ENCODE measurements around the gene HNRNPUL2. TPM values are rescaled to one million over a fixed set of nuclear protein-coding genes. Genes with fewer than 3 reads are reported as not detected.
"Not testable (repeated sequence)": the region's sequence is repeated elsewhere in the genome, so short reads cannot be mapped to it uniquely, and the experiment has no call there.

Gene HNRNPUL2
- total RNA-seq, 1 donor from 2014 or later: 30.4 TPM

DNA sequence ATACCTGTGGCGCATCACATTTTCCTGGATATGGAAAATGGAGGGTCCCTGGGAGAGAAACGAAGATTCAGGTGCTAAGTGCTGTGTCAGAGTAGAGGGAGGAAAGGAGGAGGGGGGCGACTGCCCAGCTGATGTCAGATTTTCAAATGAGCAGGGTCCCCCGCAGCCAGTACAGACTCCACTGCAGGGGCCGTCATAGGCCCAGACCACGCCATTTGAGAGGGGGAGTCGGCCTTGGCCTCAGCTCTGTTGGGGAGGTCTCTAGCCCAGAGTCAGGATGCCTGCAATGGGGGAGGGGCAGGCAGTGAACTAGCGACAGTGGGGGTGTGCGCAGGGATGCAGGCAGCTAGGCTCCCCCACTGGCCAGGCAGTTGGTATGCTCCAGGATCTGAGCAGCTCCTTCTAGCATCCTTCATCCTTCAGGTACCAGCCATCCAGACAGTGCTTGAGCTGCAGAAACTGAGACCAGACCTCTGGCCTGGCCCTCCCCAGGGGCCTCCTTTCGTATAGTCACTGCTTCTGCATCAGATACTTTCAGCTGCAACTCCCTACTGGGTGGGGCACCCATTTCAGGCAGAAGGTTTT lies 19.9 kb downstream of the HNRNPUL2 start, which contains the start of the genes BSCL2 and GNG3:
TSS of gene BSCL2 (minus strand) at position 148 of the 585 bp plus-strand sequence. CDS start 229 bp downstream, outside the sequence.
TSS of gene GNG3 (plus strand) at position 400 of the 585 bp plus-strand sequence. CDS start 620 bp downstream, outside the sequence.
- no peak for ATAC-seq (ENCODE audit: poor library complexity)
- intact Hi-C loops (cut with DNase I): no loop called here
- DNase-seq: no peak

DNA sequence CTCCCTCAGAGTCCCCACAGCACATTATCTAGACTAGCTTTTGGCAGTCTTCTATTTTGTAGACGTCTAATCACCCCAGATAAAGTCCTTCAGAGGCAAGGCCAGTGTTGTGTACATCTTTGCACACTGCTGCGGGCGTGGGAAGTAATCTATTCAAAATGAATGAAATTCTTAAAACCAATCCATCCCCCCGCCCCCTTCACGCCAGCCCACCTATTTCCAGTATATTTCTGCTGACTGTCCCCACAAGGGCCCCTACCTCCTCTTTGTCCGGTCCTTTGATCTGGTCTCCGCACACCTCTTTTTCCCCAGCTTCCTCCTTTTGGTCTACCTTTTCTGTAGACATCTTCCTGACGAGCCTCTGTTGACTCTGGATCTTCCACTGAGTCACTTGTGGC lies 20.4 kb downstream of the HNRNPUL2 start:
- DNase-seq: no peak
- ATAC-seq (ENCODE audit: poor library complexity): no peak
- intact Hi-C loops (cut with DNase I): no loop called here

DNA sequence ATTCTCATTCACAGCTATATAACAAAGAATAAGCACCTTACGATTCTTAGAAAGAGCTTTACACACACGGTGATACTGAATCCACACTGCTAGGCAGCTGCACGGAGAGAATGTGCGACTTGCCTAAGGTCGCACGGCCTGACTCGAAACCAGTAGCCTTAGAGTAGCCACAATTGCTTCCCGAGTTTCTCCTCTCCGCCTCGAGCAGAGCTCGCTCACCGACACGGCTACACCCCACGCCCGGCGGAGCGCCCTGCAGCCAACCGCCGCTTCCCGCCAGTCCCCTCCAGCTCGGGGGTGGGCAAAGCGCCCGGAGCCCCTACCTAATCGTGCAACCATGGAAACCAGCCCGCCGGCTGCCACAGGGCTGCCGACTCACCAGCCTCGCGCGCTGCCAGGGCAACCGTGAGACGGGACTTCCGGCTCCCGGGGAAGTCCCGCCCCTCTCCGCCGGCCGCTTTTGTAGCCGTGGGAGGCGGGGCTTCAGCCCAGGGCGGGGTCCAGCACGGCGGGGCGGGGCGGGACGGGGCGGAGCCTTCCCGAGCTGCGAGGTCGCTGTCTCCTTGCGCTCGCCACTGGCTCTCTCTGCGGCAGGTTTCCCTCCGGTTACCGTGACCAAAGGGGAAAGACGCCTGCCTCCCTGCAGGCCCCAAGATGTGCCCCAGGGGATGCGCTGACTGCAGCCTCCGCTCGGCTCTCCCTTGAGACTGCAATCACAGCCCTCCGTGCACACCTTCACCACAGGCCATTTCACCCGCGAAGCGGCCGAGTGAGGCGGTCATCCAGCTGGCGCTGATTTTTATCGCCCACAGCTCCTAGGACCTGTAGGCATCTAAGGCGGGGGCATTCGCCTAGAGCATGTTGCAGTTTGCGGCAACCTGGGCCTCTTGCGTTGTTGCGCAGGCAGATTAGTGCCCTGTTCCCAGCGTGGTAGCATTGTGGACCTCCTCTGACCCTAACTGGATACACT lies 21.1 kb downstream of the HNRNPUL2 start:
- intact Hi-C loops (cut with DNase I): no loop called here
- peak; percentile 88 for ATAC-seq (ENCODE audit: poor library complexity)
- DNase-seq: peak; percentile 97

DNA sequence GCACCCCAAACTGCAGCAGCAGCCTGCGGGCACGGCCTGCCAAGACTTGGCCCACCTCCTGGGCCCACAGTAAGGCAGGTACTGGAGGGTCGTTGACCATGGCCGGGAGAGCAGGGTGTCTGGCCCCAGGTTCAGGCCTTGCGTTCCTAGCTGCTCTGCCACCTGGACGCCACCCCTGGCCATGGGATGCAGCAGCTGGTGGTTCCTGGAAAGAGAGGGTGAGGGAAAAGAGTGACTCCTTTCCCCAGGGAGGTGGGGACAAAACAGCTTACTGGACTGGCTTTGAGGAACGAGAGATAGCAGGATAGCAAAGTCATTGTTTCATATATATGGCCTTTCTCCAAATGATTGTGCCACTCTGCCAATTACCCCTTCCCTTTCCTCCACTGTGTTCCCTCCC lies 21.8 kb downstream of the HNRNPUL2 start:
- ATAC-seq (ENCODE audit: poor library complexity): no peak
- intact Hi-C loops (cut with DNase I): no loop called here
- no peak for DNase-seq

DNA sequence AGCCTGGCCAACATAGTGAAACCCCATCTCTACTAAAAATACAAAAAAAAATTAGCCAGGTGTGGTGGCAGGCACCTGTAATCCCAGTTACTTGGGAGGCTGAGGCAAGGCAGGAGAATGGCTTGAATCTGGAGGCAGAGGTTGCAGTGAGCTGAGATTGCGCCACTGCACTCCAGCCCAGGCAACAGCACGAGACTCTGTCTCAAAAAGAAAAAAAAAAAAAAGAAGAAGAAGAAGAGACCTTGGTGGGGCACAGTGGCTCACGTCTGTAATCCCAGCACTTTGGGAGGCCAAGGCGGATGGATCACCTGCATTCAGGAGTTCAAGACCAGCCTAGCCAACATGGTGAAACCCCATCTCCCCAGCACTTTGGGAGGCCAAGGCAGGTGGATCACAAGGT lies 23.3 kb downstream of the HNRNPUL2 start:
- not testable (repeated sequence) for DNase-seq; ATAC-seq (ENCODE audit: poor library complexity)

DNA sequence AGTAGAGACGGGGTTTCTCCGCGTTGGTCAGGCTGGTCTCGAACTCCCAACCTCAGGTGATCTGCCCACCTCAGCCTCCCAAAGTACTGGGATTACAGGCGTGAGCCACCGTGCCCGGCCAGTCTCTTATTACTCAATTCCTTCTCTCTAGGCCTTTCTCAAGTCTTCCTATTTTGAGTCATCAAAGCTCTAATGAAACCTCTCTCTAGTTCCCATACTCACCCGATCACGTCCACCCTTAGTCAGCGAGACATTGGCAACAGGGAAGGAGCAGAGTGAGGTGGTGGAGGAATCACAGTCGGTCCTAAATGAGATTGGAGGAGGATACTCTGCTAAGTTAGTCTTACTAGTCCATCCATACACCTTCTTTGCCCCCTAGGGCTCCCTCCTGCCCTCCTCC lies 25.0 kb downstream of the HNRNPUL2 start:
- intact Hi-C loops (cut with DNase I): no loop called here
- no peak for ATAC-seq (ENCODE audit: poor library complexity)
- no peak for DNase-seq

More for the DNA sequence above, 23.3 kb downstream of the HNRNPUL2 start:
- intact Hi-C loops (cut with DNase I): not testable (repeated sequence)

DNA sequence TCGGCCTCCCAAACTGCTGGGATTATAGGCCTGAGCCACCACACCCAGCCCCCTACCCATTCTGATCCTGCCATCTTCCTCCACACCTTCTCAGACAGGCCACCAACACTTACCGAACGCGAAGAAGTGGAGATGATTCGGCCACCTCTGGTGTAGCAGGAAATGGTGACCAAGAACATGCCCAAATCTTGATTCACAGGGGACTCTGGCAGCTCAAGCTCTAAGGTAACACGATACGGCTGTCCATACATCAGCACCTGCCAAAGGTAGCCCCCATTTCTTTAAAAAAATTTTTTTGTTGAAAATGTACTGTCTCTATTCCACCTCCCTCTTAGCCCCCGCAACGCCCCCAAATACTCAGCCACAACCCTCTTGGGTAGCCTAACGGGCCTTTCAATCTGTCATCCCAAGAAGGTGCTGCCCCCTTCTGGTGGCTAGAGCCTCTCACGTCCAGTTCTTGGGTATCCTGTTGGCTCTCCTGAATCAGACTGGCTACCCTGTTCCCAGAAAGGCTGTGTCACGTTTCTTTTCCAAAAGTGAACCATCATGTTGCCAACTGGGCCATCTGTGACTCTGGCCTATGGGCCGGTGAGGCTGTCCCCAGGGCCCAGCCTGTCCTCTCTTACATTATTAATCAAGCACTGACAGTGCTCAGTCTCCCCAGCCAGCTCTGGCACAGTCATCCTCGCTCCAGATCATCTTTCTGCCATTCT lies 32.6 kb downstream of the HNRNPUL2 start:
- ATAC-seq (ENCODE audit: poor library complexity) (peak; percentile 83), DNase-seq (peak; percentile 86)
- intact Hi-C loops (cut with DNase I): loop anchor here (10.0 kb wide), 1 partner anchor 300 kb away; no protein-coding TSS in a partner anchor

DNA sequence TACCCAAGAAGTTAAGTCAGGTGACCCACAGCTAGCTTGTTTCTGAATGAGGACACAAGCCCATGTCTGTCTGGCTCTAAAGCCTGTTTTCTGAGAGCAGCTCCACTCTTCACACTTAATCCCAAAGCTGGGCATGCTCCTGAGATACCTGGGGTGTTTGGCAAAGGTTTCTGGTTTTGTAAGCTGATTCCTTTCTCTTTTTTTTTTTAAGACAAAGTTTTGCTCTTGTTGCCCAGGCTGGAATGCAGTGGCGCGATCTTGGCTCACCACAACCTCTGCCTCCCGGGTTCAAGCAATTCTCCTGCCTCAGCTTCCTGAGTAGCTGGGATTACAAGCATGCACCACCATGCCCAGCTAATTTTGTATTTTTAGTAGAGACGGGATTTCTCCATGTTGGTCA lies 33.6 kb downstream of the HNRNPUL2 start:
- ATAC-seq (ENCODE audit: poor library complexity); DNase-seq: not testable (repeated sequence)
- intact Hi-C loops (cut with DNase I): loop anchor here (10.0 kb wide), 1 partner anchor 299 kb away; no protein-coding TSS in a partner anchor

DNA sequence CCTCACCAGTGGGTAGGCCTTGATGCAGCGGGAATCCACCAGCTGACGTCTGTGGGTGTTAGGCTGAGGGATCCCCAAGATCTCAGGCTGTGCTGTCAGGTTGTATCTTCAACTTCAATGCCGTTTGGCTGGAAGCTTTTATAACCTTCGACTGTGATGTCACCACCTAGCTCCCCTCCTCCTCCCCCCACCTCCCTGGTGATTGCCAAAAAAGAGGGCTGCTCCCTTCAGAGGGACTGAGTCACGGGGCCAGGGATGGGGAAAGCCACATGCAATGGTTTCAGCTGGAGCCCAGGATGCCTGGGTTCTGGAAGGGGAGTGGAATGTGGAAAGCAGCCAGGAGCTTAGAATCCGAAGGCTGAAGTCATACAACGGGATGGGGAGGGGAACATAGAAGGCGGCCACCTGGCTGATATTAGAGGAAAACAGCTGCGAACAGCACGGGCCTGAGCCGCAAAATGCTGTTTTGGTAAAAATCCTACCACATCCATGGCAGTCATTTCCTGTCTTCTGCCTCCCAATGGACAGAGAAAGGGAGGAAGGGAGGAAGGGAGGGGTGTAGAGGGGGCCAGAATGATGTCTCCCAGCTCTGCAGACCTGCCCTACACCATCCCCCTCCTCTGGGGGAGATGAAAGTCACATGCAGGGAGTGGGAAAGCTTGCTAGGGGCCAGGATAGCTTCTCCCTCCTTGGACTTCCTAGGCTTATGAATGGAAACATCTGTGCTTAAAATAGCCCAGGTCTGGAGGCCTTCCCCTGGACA lies 37.7 kb downstream of the HNRNPUL2 start, which contains the start of gene LRRN4CL:
TSS of gene LRRN4CL (minus strand) at position 110 of the 763 bp plus-strand sequence. CDS start 1,022 bp downstream, outside the sequence.
- DNase-seq (peak; percentile 82), ATAC-seq (ENCODE audit: poor library complexity) (peak; percentile 88)
- intact Hi-C loops (cut with DNase I): loop anchor here (10.0 kb wide), 1 partner anchor 295 kb away; no protein-coding TSS in a partner anchor

DNA sequence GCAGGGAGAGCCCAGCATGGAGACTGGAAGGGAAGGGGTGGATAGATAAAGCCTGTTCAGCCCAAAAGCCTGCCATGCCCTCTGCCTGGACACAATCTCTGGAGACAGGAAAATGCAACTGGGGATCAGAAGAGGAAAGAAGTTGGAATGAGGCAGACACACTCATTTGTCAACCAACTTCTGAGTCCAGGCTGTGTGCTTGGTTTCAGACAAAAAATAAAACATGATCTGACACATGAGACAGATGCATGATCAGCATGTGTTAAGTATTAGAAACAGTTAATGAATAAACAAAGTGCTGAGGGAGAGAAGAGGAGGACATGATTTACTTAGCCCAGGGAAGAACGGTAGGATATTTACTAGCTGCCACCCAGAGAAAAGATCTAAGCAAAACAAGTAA lies 38.8 kb downstream of the HNRNPUL2 start:
- peak; percentile 6 for ATAC-seq (ENCODE audit: poor library complexity)
- intact Hi-C loops (cut with DNase I): no loop called here

DNA sequence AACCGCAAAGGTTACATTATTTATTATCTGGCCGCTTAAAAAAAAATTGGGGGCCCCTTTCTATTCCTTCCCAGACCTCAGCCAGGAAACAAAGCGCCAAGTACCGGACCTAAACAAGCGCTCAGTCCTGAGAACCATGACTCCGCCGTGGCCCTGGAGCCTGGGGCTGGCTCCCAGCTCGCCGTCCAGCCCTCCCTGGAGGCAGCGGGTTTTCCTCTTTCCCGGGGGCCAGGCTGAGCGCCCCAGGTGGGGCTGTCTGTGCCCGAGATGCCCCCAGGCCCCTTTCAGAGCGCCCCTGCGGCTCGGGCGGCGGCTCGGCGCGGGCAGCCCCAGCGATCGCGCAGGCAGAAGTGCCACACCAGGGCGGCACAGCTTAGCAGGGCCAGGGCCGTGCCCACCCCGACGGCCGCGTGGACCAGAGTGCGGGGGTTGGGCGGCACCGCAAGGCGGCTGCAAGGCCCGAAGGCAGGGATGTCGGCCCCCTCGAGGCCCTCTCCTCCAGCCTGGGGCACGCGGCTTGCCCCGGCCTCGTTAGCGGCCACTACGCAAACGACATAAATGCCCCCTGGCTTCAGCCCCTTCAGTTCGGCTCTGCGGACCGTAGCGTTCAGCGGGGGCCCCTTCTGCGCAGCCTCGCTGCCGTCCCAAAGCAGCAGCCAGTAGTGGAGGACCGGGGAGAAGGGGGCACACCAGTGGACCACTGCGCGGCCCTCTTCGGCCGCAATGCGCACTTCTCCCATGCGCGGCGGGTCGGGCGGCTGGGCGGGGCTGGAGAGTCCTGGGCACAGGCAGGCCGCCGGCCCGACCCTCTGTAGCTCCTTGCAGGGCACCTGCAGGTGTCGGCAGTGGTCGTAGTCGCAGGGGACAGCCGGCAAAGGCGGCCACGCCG lies 39.5 kb downstream of the HNRNPUL2 start:
- intact Hi-C loops (cut with DNase I): no loop called here
- DNase-seq (peak; percentile 51), ATAC-seq (ENCODE audit: poor library complexity) (peak; percentile 40)

More for the DNA sequence above, 38.8 kb downstream of the HNRNPUL2 start:
- DNase-seq: no peak

DNA sequence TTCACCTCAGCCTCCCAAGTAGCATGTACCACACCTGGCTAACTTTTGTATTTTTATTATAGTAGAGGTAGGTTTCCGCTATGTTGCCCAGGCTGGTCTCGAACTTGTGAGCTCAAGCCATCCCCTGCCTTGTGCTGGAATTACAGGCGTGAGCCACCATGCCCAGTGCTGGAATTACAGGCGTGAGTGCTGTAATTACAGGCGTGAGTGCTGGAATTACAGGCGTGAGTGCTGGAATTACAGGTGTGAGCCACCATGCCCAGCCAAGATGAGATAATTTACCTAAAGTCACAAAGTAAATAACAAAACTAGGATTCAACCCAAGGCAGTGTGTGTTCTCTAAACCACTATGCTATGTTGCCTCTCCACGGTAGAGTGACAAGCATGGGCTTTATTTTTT lies 44.7 kb downstream of the HNRNPUL2 start:
- ATAC-seq (ENCODE audit: poor library complexity) (no peak), DNase-seq (no peak)
- intact Hi-C loops (cut with DNase I): no loop called here

DNA sequence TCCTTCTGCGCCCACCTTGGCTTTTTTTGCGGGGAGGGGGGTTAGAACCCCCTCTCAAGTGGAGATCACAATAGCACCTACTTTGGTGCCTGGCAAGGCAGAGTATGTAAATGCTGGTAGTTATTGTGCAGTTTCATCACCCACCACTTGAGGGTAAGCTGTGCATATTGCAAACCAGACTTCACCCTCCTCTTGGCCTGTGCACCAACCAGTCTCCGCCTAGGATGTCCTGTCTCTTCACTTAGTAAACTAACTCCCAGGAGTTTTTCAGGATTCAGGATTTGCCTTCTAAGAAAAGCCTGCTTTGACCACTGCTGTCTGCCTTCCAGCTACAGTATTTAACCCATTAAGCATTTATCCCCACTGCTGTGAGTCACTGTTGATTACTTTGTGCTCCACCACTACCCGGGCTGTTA lies 46.4 kb downstream of the HNRNPUL2 start:
- DNase-seq (peak; percentile 57), ATAC-seq (ENCODE audit: poor library complexity) (peak; percentile 64)
- intact Hi-C loops (cut with DNase I): no loop called here

DNA sequence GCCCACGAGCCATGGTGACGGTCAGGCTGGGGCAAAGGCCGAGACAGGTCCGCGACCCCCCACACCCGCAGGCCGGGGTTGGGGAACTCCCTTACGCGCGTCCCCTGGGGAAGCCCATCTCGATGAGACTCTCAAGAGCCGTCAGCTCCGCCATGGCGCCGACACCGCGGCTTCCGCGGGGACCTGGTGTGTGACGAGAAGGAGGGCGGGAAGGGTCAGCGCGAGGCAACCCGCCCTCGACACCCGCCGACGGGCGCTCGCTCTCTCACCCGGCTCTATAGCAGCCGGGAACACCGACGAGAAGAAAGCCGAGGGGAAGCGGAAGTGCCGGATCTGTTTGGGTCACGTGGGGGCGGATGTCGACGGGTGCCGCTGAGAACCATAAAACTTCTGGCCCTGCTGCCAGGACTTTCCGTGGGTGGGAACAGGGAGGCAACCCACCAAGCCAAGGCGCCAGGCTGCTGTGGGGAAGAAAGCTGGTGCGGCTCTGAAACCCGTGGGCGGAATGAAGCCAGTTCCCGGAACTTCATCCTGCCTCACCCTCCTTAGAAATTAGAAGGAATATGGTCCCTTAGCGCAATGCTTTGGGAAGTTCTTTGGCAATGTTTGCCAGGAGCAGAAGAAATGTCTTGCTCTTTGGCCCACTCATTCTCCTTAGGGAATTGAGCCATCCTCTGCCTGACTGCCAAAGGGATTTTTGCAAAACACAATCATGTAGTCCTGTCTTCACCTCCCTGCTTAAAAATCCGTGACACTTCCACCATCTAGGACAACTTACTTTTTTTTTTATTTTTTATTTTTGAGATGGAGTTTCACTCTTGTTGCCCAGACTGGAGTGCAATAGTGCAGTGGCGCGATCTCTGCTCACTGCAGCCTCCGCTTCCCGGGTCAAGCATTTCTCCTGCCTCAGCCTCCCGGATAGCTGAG lies 48.2 kb downstream of the HNRNPUL2 start, which contains the start of gene UBXN1:
TSS of gene UBXN1 (minus strand) at position 304 of the 927 bp plus-strand sequence. CDS start at position 154, 150 bp downstream.
- DNase-seq (peak; percentile 95), ATAC-seq (ENCODE audit: poor library complexity) (peak; percentile 91)
- intact Hi-C loops (cut with DNase I): no loop called here

DNA sequence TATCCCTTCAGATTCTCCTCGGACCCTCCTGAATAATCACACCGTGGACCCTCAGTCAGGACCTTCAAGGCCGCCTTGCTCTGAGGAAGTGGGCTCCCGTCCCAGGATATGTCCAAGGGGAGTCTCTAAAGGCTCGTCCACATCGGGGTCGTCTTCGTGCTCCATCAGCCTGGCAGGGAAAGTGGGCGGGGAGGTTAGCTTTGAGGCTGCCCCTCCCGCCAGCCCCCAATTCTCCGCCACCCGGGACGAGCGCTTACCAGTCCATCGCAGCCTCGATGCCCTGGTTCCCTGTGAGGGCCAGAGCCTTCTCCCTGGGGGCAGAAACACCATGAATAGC lies 48.9 kb downstream of the HNRNPUL2 start:
- intact Hi-C loops (cut with DNase I): no loop called here
- no peak for DNase-seq
- no peak for ATAC-seq (ENCODE audit: poor library complexity)

DNA sequence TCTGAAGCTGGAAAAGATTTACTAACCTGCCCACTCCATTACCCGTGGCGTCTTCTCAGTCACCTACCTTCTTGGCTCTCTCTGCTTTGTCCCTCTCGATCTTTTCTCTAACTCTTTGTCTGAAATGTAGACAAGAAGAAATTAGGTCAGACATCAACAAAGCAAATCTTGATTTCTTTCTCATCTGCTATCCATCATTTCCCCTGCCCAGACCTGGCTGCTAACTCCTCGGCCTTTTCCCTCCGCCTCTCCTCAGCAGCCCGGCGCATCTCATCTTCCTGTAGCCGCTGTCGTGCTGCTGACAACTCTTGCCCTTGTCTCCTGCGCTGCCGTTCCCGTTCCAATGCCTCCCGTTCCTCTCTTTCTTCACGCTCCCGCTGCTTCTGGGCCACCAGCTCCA lies 49.5 kb downstream of the HNRNPUL2 start:
- intact Hi-C loops (cut with DNase I): no loop called here
- no peak for DNase-seq
- no peak for ATAC-seq (ENCODE audit: poor library complexity)

Data from Right ventricle myocardium superior (tissue), 1 donor.